Keratinocyte (primary cell): ENCODE results near the gene SGCG. TPM values are rescaled to one million over a fixed set of nuclear protein-coding genes. Genes with fewer than 3 reads are reported as not detected.

Experiments
- DNase-seq: peaks from one replicate; pipeline ENCODE4 v3.0.0-alpha.2; 2011; ENCODE audit warnings: low read depth, missing footprints, low spot score
- FAIRE-seq: peaks from 2 replicates; lab custom pipeline; 2011; peaks lifted over from hg19 to GRCh38; lab: Jason Lieb, UNC
- H2AFZ ChIP-seq: 2 replicates; pipeline ENCODE4 v1.6.0; 2012; ENCODE audit warnings: low read length, control low read depth, inconsistent platforms; ENCODE audit not compliant: control insufficient read depth
- H3K27ac ChIP-seq: 2 replicates; pipeline ENCODE4 v1.5.1; 2011; ENCODE audit warnings: low read length; ENCODE audit not compliant: control insufficient read depth, insufficient read depth
- H3K27me3 ChIP-seq: 3 replicates; pipeline ENCODE4 v1.6.0; 2011; ENCODE audit warnings: low read length; ENCODE audit not compliant: control insufficient read depth, insufficient read depth; ENCODE audit errors: extremely low read depth
- H3K36me3 ChIP-seq, 2 experiments: 2 replicates in 1 of 2; 3 replicates in 1 of 2; pipeline ENCODE4 v1.5.1; 2011; ENCODE audit warnings: low read length in 2 of 2, mild to moderate bottlenecking in 1 of 2; ENCODE audit not compliant: control insufficient read depth in 2 of 2, insufficient read depth in 2 of 2; ENCODE audit errors: extremely low read depth in 1 of 2
- H3K4me1 ChIP-seq: 3 replicates; pipeline ENCODE4 v1.5.1; 2011; ENCODE audit warnings: low read length; ENCODE audit not compliant: control insufficient read depth, insufficient read depth; ENCODE audit errors: extremely low read depth
- H3K4me2 ChIP-seq: 3 replicates; pipeline ENCODE4 v1.6.0; 2011; ENCODE audit warnings: low read depth, low read length; ENCODE audit not compliant: control insufficient read depth, insufficient read depth; ENCODE audit errors: extremely low read depth
- H3K4me3 ChIP-seq, 3 experiments: fragments of 200-600 bp in 1 of 3; sonication (generic) in 1 of 3; 2 replicates in 2 of 3; 3 replicates in 1 of 3; pipeline ENCODE4 v1.5.1; 2011 to 2016; ENCODE audit warnings: low read length in 3 of 3, mild to moderate bottlenecking in 3 of 3, control low read depth in 2 of 3, inconsistent platforms in 1 of 3, low read depth in 1 of 3, mixed read lengths in 1 of 3, mixed run types in 1 of 3, moderate library complexity in 1 of 3; ENCODE audit not compliant: control insufficient read depth in 2 of 3, insufficient read depth in 2 of 3; ENCODE audit errors: extremely low read depth in 1 of 3
- H3K79me2 ChIP-seq: 2 replicates; pipeline ENCODE4 v1.6.0; 2012; ENCODE audit warnings: low read length; ENCODE audit not compliant: control insufficient read depth, insufficient read depth
- H3K9ac ChIP-seq: 3 replicates; pipeline ENCODE4 v1.6.0; 2011; ENCODE audit warnings: low read length; ENCODE audit not compliant: control insufficient read depth, insufficient read depth; ENCODE audit errors: extremely low read depth
- H3K9me1 ChIP-seq: 3 replicates; pipeline ENCODE4 v1.6.0; 2011; ENCODE audit warnings: low read length; ENCODE audit not compliant: control insufficient read depth, insufficient read depth; ENCODE audit errors: extremely low read depth
- H3K9me3 ChIP-seq: 2 replicates; pipeline ENCODE4 v1.5.1; 2012; ENCODE audit warnings: low read depth, low read length; ENCODE audit not compliant: control insufficient read depth
- H4K20me1 ChIP-seq: 3 replicates; pipeline ENCODE4 v1.6.0; 2011; ENCODE audit warnings: low read length; ENCODE audit not compliant: control insufficient read depth, insufficient read depth; ENCODE audit errors: extremely low read depth
- CTCF ChIP-seq, 3 experiments: IDR thresholded peaks in 1 of 3; conservative IDR thresholded peaks in 1 of 3; optimal IDR thresholded peaks in 1 of 3; 2 replicates in 2 of 3; 3 replicates in 1 of 3; pipeline versions ENCODE3 to v1.5.1; 2011; ENCODE audit warnings: low read length in 3 of 3, mild to moderate bottlenecking in 3 of 3, moderate library complexity in 2 of 3, control low read depth in 1 of 3, inconsistent platforms in 1 of 3; ENCODE audit not compliant: insufficient read depth in 2 of 3; ENCODE audit errors: extremely low read depth in 1 of 3
- EZH2 ChIP-seq: IDR thresholded peaks from one replicate; pipeline ENCODE4 v1.6.1; 2012; ENCODE audit warnings: inconsistent platforms, mild to moderate bottlenecking, low read length, moderate library complexity
- dilution Hi-C: fragments of 300-500 bp; cut with MboI; formaldehyde crosslinking; loops from one replicate; pipeline ENCODE4 v1.7.0; 2020; ENCODE audit warnings: low sequenced_read_pairs; ENCODE audit not compliant: extremely low pct_ligation_motif_present
- polyA plus RNA-seq, 5 experiments: library from polyadenylated mRNA; depleted of rRNA in 3 of 5; stranded (reverse) in 3 of 5; stranded (forward) in 1 of 5; unstranded in 1 of 5; fragments of >200 nt; gene quantifications; 1 replicate in 1 of 5; 2 replicates in 3 of 5; 3 replicates in 1 of 5; pipeline versions ENCODE4 v1.2.1 to v1.2.3, GENCODE V29; 2011 to 2012; ENCODE audit warnings: missing spikeins in 2 of 5, low read depth in 1 of 5, low replicate concordance in 1 of 5

Gene SGCG
- polyA plus RNA-seq, 1 donor (not counting 4 experiments of a cell fraction or from before 2014, with no cell fraction given): not detected

DNA sequence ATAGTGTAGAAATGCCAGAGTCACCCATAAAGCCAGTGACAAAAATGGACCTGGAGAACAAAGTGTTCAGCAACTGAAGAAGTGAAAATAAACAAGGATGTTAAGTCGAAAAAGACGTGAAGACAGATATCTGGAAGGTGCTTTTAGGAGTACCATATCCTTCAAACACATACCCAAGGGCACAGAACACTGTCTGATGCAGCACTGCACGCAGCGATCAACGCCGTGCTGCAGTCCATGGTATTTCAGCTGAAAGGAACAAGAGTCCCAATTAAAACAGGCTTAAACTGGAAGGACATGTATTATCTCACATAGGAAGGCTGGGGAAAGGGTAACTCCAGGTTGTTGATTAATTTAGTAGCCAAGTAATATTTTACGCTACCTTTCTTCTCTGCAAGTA lies 108.2 kb downstream of the SGCG start:
- H3K4me2 ChIP-seq: peak overlapping the region; percentile 16
- no peaks in the 10 kb centered on the region for H3K36me3 ChIP-seq
- peak overlapping the region; percentile 16 for H2AFZ ChIP-seq
- no peak overlapping the region for H3K27ac ChIP-seq
- FAIRE-seq (no peak), DNase-seq (no peak)
- H3K9me1 ChIP-seq: no peaks in the 10 kb centered on the region
- no peaks in the 10 kb centered on the region for H3K27me3 ChIP-seq
- H3K79me2 ChIP-seq: no peaks in the 10 kb centered on the region
- H3K4me3 ChIP-seq: no peak overlapping the region
- dilution Hi-C loops: no loop called here
- no peak for TF ChIP-seq CTCF (optimal IDR thresholded peaks at IDR 0.05 in 1 of 3, IDR thresholded peaks at IDR 0.05 in 1 of 3, conservative IDR thresholded peaks at IDR 0.05 in 1 of 3; ENCODE audit: extremely low read depth in 1 of 3, insufficient read depth in 2 of 3, low read length in 3 of 3)
- no peak for TF ChIP-seq EZH2
- peaks cover 11% of the 10 kb centered on the region for H3K4me1 ChIP-seq
- no peaks in the 10 kb centered on the region for H4K20me1 ChIP-seq
- H3K9ac ChIP-seq: no peak overlapping the region
- H3K9me3 ChIP-seq: no peaks in the 10 kb centered on the region

- H3K9ac ChIP-seq: no peak overlapping the region
- no peaks in the 10 kb centered on the region for H3K79me2 ChIP-seq
- no peak overlapping the region for H3K27ac ChIP-seq
- no peaks in the 10 kb centered on the region for H3K9me1 ChIP-seq
- dilution Hi-C loops: no loop called here
- TF ChIP-seq EZH2 (no peak), CTCF (optimal IDR thresholded peaks at IDR 0.05 in 1 of 3, IDR thresholded peaks at IDR 0.05 in 1 of 3, conservative IDR thresholded peaks at IDR 0.05 in 1 of 3; ENCODE audit: extremely low read depth in 1 of 3, insufficient read depth in 2 of 3, low read length in 3 of 3) (no peak)
- no peaks in the 10 kb centered on the region for H3K27me3 ChIP-seq
- H3K36me3 ChIP-seq: no peaks in the 10 kb centered on the region
- FAIRE-seq (peak; percentile 81), DNase-seq (peak; percentile 68)
- H3K4me3 ChIP-seq: no peak overlapping the region
- H3K4me1 ChIP-seq: peaks cover 11% of the 10 kb centered on the region
- peak overlapping the region; percentile 34 for H3K4me2 ChIP-seq
- H4K20me1 ChIP-seq: no peaks in the 10 kb centered on the region
- H3K9me3 ChIP-seq: no peaks in the 10 kb centered on the region
- H2AFZ ChIP-seq: peak overlapping the region; percentile 88
Observed at GRCh38 chr13:23289917-23290357, 109.2 kb downstream of the SGCG start.
